Endothelial cell of umbilical vein (primary cell): ENCODE measurements around the gene HECTD4.

ENCODE experiments used
- CTCF ChIP-seq, 2 donors: IDR thresholded peaks; 1 replicate in 1 of 2; 2 replicates in 1 of 2; pipeline ENCODE4 v1.5.1; 2011; ENCODE audit warnings: low read length in 2 of 2, mild to moderate bottlenecking in 2 of 2, moderate library complexity in 2 of 2, control low read depth in 1 of 2, inconsistent platforms in 1 of 2, low read depth in 1 of 2; ENCODE audit not compliant: insufficient read depth in 1 of 2; ENCODE audit errors: extremely low read depth in 1 of 2
- EZH2 ChIP-seq: IDR thresholded peaks from 2 replicates; pipeline ENCODE4 v1.6.1; 2012; ENCODE audit warnings: borderline replicate concordance, low read depth, mild to moderate bottlenecking, moderate library complexity, low read length, inconsistent platforms; ENCODE audit not compliant: severe bottlenecking
- POLR2A ChIP-seq: IDR thresholded peaks from 2 replicates; pipeline ENCODE4 v1.6.1; 2012; ENCODE audit warnings: low read depth, mild to moderate bottlenecking, control low read depth, low read length
- POLR2AphosphoS5 ChIP-seq: IDR thresholded peaks from 2 replicates; pipeline ENCODE4 v1.6.1; 2012; ENCODE audit warnings: low read depth, mild to moderate bottlenecking, control low read depth, low read length, moderate library complexity; ENCODE audit not compliant: insufficient read depth

GRCh38 chr12:112299704-112300103 lies 82.5 kb downstream of the HECTD4 start:
- TF ChIP-seq CTCF (IDR thresholded peaks at IDR 0.05; ENCODE audit: extremely low read depth in 1 of 2, insufficient read depth in 1 of 2, low read depth in 1 of 2, low read length in 2 of 2), result no peak
- TF ChIP-seq POLR2AphosphoS5, result no peak
- no peak for TF ChIP-seq EZH2
- TF ChIP-seq POLR2A, result no peak
